GM23338 (cell line): ENCODE results near the gene TPH2. TPM values are rescaled to one million over a fixed set of nuclear protein-coding genes. Genes with fewer than 3 reads are reported as not detected.

ENCODE experiments used
- ATAC-seq: fragments of 200-7000 bp; cut with Tn5 transposase; 3 replicates; pipeline ENCODE4 v1.9.1; 2020
- DNase-seq: peaks from one replicate; pipeline ENCODE4 v3.0.0-alpha.2; 2015; ENCODE audit warnings: low spot score
- H2AFZ ChIP-seq: fragments of 200-600 bp; sonication (generic); 2 replicates; pipeline ENCODE4 v1.8.0; 2016; ENCODE audit warnings: antibody characterized with exemption, mild to moderate bottlenecking, moderate library complexity
- H3F3A ChIP-seq: fragments of 200-600 bp; sonication (generic); replicated peaks from 2 replicates; pipeline ENCODE4 v1.8.0; 2017; ENCODE audit warnings: antibody characterized with exemption, mixed run types, low read depth
- H3K27ac ChIP-seq: fragments of 200-600 bp; sonication (generic); 2 replicates; pipeline ENCODE4 v1.6.1; 2016; ENCODE audit warnings: low read depth
- H3K27me3 ChIP-seq: fragments of 200-600 bp; sonication (generic); 2 replicates; pipeline ENCODE4 v1.8.0; 2016; ENCODE audit warnings: mild to moderate bottlenecking, mixed run types, moderate library complexity; ENCODE audit not compliant: insufficient read depth
- H3K36me3 ChIP-seq: fragments of 200-600 bp; sonication (generic); 2 replicates; pipeline ENCODE4 v1.8.0; 2016; ENCODE audit warnings: mild to moderate bottlenecking; ENCODE audit not compliant: insufficient read depth
- H3K4me1 ChIP-seq: fragments of 200-600 bp; sonication (generic); 2 replicates; pipeline ENCODE4 v1.8.0; 2016; ENCODE audit warnings: mild to moderate bottlenecking, moderate library complexity; ENCODE audit not compliant: insufficient read depth
- H3K4me2 ChIP-seq: fragments of 200-600 bp; sonication (generic); 2 replicates; pipeline ENCODE4 v1.7.1; 2017; ENCODE audit warnings: mixed run types
- H3K4me3 ChIP-seq: fragments of 200-600 bp; sonication (generic); 2 replicates; pipeline ENCODE4 v1.6.1; 2016; ENCODE audit warnings: mixed run types
- H3K79me2 ChIP-seq: fragments of 200-600 bp; sonication (generic); replicated peaks from 2 replicates; pipeline ENCODE4 v1.8.0; 2017; ENCODE audit warnings: mild to moderate bottlenecking; ENCODE audit not compliant: insufficient read depth
- H3K9me2 ChIP-seq: fragments of 200-600 bp; sonication (generic); 2 replicates; pipeline ENCODE4 v1.8.0; 2017; ENCODE audit not compliant: insufficient read depth
- H4K20me1 ChIP-seq: fragments of 200-600 bp; sonication (generic); replicated peaks from 2 replicates; pipeline ENCODE4 v1.8.0; 2017; ENCODE audit warnings: mild to moderate bottlenecking; ENCODE audit not compliant: insufficient read depth
- H3K27ac Mint-ChIP-seq: 2 replicates; pipeline ENCODE4 v1.8.0; 2020; ENCODE audit warnings: inconsistent platforms, mild to moderate bottlenecking, moderate library complexity, mixed read lengths
- H3K27me3 Mint-ChIP-seq: 3 replicates; pipeline ENCODE4 v1.8.0; 2022; ENCODE audit warnings: low read depth, mild to moderate bottlenecking, moderate library complexity, mixed read lengths, inconsistent platforms; ENCODE audit not compliant: insufficient read depth, poor library complexity
- H3K36me3 Mint-ChIP-seq: 3 replicates; pipeline ENCODE4 v1.8.0; 2021; ENCODE audit warnings: low read depth, mild to moderate bottlenecking, inconsistent platforms, moderate library complexity, mixed read lengths
- H3K4me1 Mint-ChIP-seq: 3 replicates; pipeline ENCODE4 v1.8.0; 2020; ENCODE audit warnings: mild to moderate bottlenecking, inconsistent platforms, mixed read lengths
- H3K4me3 Mint-ChIP-seq: 3 replicates; pipeline ENCODE4 v1.8.0; 2021; ENCODE audit warnings: moderate library complexity, mild to moderate bottlenecking, inconsistent platforms, mixed read lengths
- H3K9me3 Mint-ChIP-seq: 3 replicates; pipeline ENCODE4 v1.8.0; 2020; ENCODE audit warnings: moderate library complexity, mild to moderate bottlenecking, inconsistent platforms, mixed read lengths
- CREB1 ChIP-seq: fragments of 250-450 bp; sonication (Bioruptor Pico); IDR thresholded peaks from 2 replicates; pipeline ENCODE4 v1.5.0; 2020; ENCODE audit warnings: low read depth, mild to moderate bottlenecking, moderate library complexity
- CTCF ChIP-seq, 2 experiments: fragments of 200-600 bp in 1 of 2; sonication (generic) in 1 of 2; conservative IDR thresholded peaks; 2 replicates each; pipeline versions ENCODE4 v1.5.1 to v1.6.1; 2016 to 2017; ENCODE audit warnings: antibody characterized with exemption in 2 of 2, low read depth in 2 of 2, mild to moderate bottlenecking in 2 of 2, moderate library complexity in 1 of 2
- ETS1 ChIP-seq: IDR thresholded peaks from 2 replicates; pipeline ENCODE4 v1.6.1; 2016; ENCODE audit warnings: antibody characterized with exemption
- EZH2 ChIP-seq: fragments of 200-600 bp; sonication (generic); IDR thresholded peaks from one replicate; pipeline ENCODE4 v1.8.0; 2017; ENCODE audit warnings: antibody characterized with exemption, mild to moderate bottlenecking, low read depth; ENCODE audit not compliant: unreplicated experiment
- EZH2phosphoT487 ChIP-seq: fragments of 200-600 bp; sonication (generic); IDR thresholded peaks from one replicate; pipeline ENCODE4 v1.8.1; 2018; ENCODE audit warnings: antibody characterized with exemption; ENCODE audit not compliant: unreplicated experiment
- JUNB ChIP-seq: IDR thresholded peaks from one replicate; pipeline ENCODE4 v1.6.1; 2016; ENCODE audit warnings: antibody characterized with exemption; ENCODE audit not compliant: unreplicated experiment
- NANOG ChIP-seq: IDR thresholded peaks from 2 replicates; pipeline ENCODE4 v1.6.1; 2016; ENCODE audit warnings: antibody characterized with exemption, borderline replicate concordance
- POLR2AphosphoS5 ChIP-seq: IDR thresholded peaks from 2 replicates; pipeline ENCODE4 v1.6.1; 2016; ENCODE audit warnings: antibody characterized with exemption, low read depth
- REST ChIP-seq: IDR thresholded peaks from one replicate; pipeline ENCODE4 v1.6.1; 2018; ENCODE audit warnings: antibody characterized with exemption; ENCODE audit not compliant: unreplicated experiment
- STAT1 ChIP-seq: IDR thresholded peaks from one replicate; pipeline ENCODE4 v1.6.1; 2016; ENCODE audit warnings: antibody characterized with exemption; ENCODE audit not compliant: unreplicated experiment
- ZNF114 ChIP-seq: fragments of 250-450 bp; sonication (Bioruptor Pico); IDR thresholded peaks from 2 replicates; pipeline ENCODE4 v1.5.0; 2020; ENCODE audit warnings: mild to moderate bottlenecking, moderate library complexity
- ZNF331 ChIP-seq: fragments of 250-450 bp; sonication (Bioruptor Pico); IDR thresholded peaks from 2 replicates; pipeline ENCODE4 v1.5.0; 2020; ENCODE audit warnings: low read depth, mild to moderate bottlenecking, moderate library complexity
- polyA plus RNA-seq: library from polyadenylated mRNA; unstranded; fragments of >200 nt; fragmentation: Nextera tagmentation; extraction: Ambion mirVana; gene quantifications from 2 replicates; pipeline ENCODE4 v1.2.1, GENCODE V29; 2016
- total RNA-seq: library from RNA; depleted of rRNA; stranded (reverse); fragments of >200 nt; shearing (Covaris generic); gene quantifications from 2 replicates; pipeline ENCODE4 v1.2.3, GENCODE V29; 2014

TPH2 gene
- total and polyA plus RNA-seq, 2 experiments from 2014 or later: 0.94 to 1.4 TPM

DNA sequence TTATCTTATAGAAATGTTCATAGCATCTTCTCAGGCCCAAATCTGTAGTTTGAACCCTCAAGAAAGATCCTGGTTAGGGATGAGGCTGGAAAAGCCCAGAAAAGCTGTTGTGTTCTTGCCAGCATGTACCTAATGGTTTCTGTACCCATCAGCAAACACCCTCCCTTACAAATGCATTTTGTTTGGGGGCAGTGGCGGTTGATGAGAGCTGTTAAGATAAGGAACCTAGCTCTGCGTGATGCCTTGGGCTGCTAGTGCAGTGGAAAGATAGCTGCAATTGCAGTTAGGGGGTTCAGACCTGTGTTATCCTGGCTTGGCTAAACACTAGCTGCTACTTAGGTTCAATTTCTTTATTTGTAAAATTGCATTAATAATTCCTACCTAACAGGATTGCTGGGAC is 3.6 kb downstream of the TPH2 start (continued):
- no peak for TF ChIP-seq ETS1
- no peak for TF ChIP-seq NANOG
- no peak for TF ChIP-seq REST
- TF ChIP-seq EZH2phosphoT487: no peak
- TF ChIP-seq CTCF (conservative IDR thresholded peaks at IDR 0.05; ENCODE audit: low read depth in 2 of 2): no peak
- TF ChIP-seq ZNF331 (CRISPR knock-in tag): no peak
- TF ChIP-seq STAT1: no peak
- no peak for TF ChIP-seq POLR2AphosphoS5
- no peak for TF ChIP-seq EZH2

DNA sequence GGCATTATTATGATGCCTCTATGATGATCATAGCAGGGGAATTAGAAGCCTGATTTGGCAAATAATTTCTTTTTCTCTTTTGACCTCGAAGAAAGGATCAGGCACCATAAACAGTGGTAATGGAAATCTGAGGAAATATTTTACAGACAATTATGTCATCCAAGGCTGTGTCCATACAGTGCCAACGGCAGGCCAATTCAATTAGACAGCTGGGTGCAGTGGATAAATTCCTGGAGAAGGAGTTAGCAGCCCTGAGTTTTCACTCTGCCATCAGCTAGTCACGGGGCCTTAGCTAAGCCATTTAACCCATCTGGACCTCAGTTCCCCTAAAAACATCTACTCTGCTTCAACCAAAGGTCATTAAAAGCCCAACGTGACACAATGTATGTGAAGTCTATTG is 4.1 kb downstream of the TPH2 start:
- Histone ChIP-seq H3K36me3 (no peaks in the 10 kb centered on the region), H3K79me2 (no peaks in the 10 kb centered on the region), H3K4me1 (peaks cover 31% of the 10 kb centered on the region), H2AFZ (no peak overlapping the region), H3K4me3 (no peak overlapping the region), H3F3A (0 out of 2 replicates have a peak, but pooled peaks cover 3% of the 10 kb centered on the region), H3K9me2 (no peaks in the 10 kb centered on the region), H3K27me3 (no peaks in the 10 kb centered on the region), H3K4me2 (no peak overlapping the region), H3K27ac (no peak overlapping the region), H4K20me1 (no peaks in the 10 kb centered on the region)
- H3K4me3 Mint-ChIP-seq: no peak overlapping the region
- no peak overlapping the region for H3K27ac Mint-ChIP-seq
- no peaks in the 10 kb centered on the region for H3K36me3 Mint-ChIP-seq
- H3K4me1 Mint-ChIP-seq: peaks cover 71% of the 10 kb centered on the region
- no peaks in the 10 kb centered on the region for H3K9me3 Mint-ChIP-seq
- H3K27me3 Mint-ChIP-seq: no peaks in the 10 kb centered on the region
- DNase-seq (no peak), ATAC-seq (no peak)
- TF ChIP-seq ZNF114 (CRISPR knock-in tag) (no peak), STAT1 (no peak), JUNB (no peak), CREB1 (CRISPR knock-in tag) (no peak), ETS1 (no peak), EZH2phosphoT487 (no peak), ZNF331 (CRISPR knock-in tag) (no peak), POLR2AphosphoS5 (no peak)
